Activated CD8-positive, alpha-beta memory T cell treated with anti-CD3 and anti-CD28 coated beads for 1 hour (primary cell): Measurements from ENCODE around the gene POMT2.

ENCODE experiments used
- DNase-seq, 2 donors: peaks; one replicate each; pipeline ENCODE4 v3.0.0-alpha.2; 2020; ENCODE audit warnings: low read depth in 1 of 2; ENCODE audit errors: extremely low read depth in 1 of 2

Gene POMT2

GRCh38 chr14:77242752-77243151, 77.9 kb downstream of the POMT2 start:
- no peak for DNase-seq

GRCh38 chr14:77241955-77242354, 78.7 kb downstream of the POMT2 start:
- DNase-seq, result no peak

GRCh38 chr14:77240336-77240915, 80.3 kb downstream of the POMT2 start:
- DNase-seq, result no peak

GRCh38 chr14:77239412-77239811, 81.3 kb downstream of the POMT2 start:
- DNase-seq, result no peak

GRCh38 chr14:77238996-77239395, 81.7 kb downstream of the POMT2 start:
- no peak for DNase-seq

- no peak for DNase-seq
Measured at GRCh38 chr14:77238356-77238755, 82.3 kb downstream of the POMT2 start.

- DNase-seq, result no peak
Measured at GRCh38 chr14:77236814-77237213, 83.9 kb downstream of the POMT2 start.

- DNase-seq, result no peak
Measured at GRCh38 chr14:77231721-77232120, 89.0 kb downstream of the POMT2 start.

- DNase-seq, result no peak
Measured at GRCh38 chr14:77230914-77231313, 89.8 kb downstream of the POMT2 start.

GRCh38 chr14:77228056-77228455, 92.6 kb downstream of the POMT2 start:
- no peak for DNase-seq

GRCh38 chr14:77225892-77226557, 94.7 kb downstream of the POMT2 start:
- DNase-seq, result no peak

GRCh38 chr14:77225254-77225653, 95.4 kb downstream of the POMT2 start:
- DNase-seq, result no peak
